ENCODE measurements around the gene ASB12.

GRCh38 chrX:64187762-64188150 is 42.7 kb downstream of the ASB12 start:
- TF ChIP-seq CTCF (IDR thresholded peaks at IDR 0.05) (no peak), POLR2A (IDR thresholded peaks at IDR 0.05) (no peak)

Measured in adrenal gland (tissue), 5 donors.